ENCODE results near the gene ONECUT3. TPM values are rescaled to one million over a fixed set of nuclear protein-coding genes. Genes with fewer than 3 reads are reported as not detected.

Gene ONECUT3
- total RNA-seq, 3 donors from 2014 or later = not detected

DNA sequence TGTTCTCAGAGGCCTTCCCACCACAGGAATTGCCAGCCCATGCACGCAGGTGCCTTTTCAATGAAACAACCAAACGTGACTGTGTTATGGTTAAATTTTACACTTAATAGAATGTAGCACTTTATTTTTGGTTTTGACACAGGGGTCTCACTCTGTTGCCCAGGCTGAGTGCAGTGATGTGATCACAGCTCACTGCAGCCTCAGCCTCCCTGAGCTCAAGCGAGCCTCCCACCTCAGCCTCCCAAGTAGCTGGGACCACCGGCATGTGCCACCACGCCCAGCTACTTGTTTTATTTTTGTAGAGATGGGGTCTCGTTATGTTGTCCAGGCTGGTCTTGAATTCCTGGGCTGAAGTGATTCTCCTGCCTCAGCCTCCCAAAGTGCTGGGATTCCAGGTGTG lies 51.6 kb downstream of the ONECUT3 start:
- no peak overlapping the region for H3K4me3 ChIP-seq
- no peaks in the 10 kb centered on the region for H3K27me3 ChIP-seq
- no peaks in the 10 kb centered on the region for H3K36me3 ChIP-seq
- H3K27ac ChIP-seq = no peak overlapping the region
- DNase-seq (ENCODE audit: low spot score in 2 of 2) = no peak
- H3K9me3 ChIP-seq = no peaks in the 10 kb centered on the region
- no peak for TF ChIP-seq POLR2AphosphoS5 (IDR thresholded peaks at IDR 0.05)
- TF ChIP-seq, protein P1, sequence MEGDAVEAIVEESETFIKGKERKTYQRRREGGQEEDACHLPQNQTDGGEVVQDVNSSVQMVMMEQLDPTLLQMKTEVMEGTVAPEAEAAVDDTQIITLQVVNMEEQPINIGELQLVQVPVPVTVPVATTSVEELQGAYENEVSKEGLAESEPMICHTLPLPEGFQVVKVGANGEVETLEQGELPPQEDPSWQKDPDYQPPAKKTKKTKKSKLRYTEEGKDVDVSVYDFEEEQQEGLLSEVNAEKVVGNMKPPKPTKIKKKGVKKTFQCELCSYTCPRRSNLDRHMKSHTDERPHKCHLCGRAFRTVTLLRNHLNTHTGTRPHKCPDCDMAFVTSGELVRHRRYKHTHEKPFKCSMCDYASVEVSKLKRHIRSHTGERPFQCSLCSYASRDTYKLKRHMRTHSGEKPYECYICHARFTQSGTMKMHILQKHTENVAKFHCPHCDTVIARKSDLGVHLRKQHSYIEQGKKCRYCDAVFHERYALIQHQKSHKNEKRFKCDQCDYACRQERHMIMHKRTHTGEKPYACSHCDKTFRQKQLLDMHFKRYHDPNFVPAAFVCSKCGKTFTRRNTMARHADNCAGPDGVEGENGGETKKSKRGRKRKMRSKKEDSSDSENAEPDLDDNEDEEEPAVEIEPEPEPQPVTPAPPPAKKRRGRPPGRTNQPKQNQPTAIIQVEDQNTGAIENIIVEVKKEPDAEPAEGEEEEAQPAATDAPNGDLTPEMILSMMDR (IDR thresholded peaks at IDR 0.05) = no peak
- H3K4me1 ChIP-seq = no peaks in the 10 kb centered on the region
- intact Hi-C loops (cut with DNase I; ENCODE audit: low total_unique reads) = loop anchor here (5.0 kb wide), 1 partner anchor 1188 kb away; no protein-coding TSS in a partner anchor

DNA sequence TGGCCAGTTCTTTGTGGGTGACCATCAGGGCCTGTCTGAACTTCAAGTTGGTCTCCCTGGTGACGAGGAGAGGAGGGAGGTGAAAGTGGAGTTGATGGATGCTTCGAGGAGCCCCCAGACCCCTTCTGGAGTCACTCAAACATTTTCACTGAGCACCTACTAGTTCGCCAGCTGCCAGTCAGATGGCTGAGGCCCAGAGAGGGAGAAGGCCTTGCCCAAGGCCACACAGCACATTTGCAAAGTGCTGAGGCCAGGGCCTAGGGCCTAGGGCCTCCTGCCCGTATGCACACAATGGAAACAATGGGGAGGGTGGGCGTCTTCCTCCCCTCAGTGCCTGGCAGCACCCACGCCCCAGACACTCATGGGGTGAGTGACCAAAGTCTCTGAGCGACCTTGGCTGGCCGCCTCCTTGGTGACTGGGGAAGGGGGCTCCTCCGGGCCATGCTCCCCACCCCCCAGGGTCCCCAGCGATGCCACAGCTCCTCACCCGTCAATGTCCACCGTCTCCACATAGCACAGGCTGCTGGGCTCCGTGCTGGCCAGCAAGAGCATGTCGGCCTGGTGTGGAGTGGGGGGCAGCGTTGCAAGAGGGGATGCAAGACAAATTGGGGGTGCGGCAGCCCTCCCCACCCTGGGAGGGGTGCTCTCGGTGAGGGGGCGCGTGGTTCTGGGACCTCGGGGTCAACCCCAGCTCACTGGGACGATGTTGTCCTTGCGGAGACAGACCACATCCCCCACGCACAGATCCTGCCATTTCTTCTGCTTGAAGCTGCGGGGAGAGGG lies 52.3 kb downstream of the ONECUT3 start:
- no peaks in the 10 kb centered on the region for H3K4me1 ChIP-seq
- no peak overlapping the region for H3K4me3 ChIP-seq
- H3K36me3 ChIP-seq = no peaks in the 10 kb centered on the region
- intact Hi-C loops (cut with DNase I; ENCODE audit: low total_unique reads) = no loop called here
- no peaks in the 10 kb centered on the region for H3K27me3 ChIP-seq
- no peak for TF ChIP-seq POLR2A (IDR thresholded peaks at IDR 0.05)
- TF ChIP-seq, protein P1 (IDR thresholded peaks at IDR 0.05) = no peak
- TF ChIP-seq POLR2AphosphoS5 (IDR thresholded peaks at IDR 0.05) = no peak
- no peak for DNase-seq (ENCODE audit: low spot score in 2 of 2)
- no peaks in the 10 kb centered on the region for H3K9me3 ChIP-seq
- H3K27ac ChIP-seq = no peak overlapping the region

DNA sequence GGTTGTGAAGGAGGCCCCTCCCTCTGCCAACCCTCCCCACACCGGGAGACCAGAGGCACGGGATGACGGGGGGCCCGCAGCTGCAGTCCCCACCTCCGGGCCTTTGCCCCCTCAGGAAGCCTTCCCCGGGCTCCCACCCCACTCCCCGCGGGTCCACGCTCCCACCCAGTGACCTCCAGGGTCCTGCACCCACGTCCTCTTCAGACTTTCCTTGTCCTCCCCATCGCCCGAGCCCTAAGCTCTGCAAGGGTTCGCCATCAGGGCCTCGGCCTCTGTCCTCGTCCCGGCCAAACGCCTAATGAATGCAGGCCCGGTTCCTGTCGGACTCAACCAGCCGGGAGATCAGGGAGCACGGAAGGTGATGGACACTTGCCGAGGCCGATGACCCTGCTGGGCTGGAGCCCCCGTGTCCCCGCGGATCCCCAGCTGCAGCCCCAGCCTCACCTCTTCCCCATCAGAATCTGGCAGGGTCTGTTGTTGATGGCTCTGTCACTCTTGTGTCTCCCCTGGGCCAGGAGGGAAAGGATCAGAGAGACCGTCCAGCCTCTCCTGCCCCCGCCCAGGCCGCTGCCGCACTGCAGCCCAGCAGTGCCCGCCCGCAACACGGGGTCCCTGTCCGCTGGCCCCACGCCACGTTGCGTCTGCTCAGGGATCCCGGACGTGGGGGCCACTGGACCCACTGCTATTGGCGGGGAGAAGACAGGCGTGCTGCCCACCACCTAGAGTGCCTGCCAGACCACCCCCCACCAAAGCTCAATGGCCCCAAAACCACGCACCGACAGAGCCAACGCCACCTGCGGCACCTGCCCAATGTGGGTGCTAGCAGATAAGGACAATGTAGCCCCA lies 53.1 kb downstream of the ONECUT3 start:
- TF ChIP-seq POLR2A (IDR thresholded peaks at IDR 0.05) = no peak
- no peak for TF ChIP-seq POLR2AphosphoS5 (IDR thresholded peaks at IDR 0.05)
- TF ChIP-seq, protein P1 (IDR thresholded peaks at IDR 0.05) = no peak

DNA sequence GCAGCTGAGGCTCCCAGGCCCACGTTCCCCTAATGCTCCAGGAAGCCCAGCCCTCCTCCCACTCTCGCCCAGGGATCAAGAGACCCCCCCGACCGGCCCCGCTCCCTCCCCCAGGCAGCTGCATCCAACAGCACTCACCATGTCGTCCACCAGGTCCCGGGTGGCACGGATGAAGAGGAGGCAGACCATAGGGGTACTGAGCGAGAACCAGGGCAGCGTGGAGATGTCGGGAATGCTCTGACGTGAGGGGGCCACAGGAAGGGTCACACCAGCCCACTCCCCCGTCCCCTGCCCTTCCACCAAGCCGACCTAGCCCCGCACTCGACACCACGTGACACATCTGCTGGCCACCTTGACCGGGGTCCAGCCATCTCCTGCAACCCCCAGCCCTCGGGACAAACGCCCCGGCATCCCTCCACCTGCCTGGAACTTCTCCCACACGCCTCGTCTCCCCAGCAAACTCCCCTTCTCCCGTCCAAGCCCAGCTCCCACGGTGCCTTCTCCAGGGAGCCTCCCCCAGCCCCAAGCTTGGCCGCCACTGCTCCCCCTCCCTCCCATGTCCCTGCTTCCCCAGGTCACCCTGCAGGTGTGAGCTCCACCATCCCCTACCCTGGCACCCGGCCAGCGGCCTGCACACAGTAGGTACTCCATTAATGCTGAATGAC lies 53.9 kb downstream of the ONECUT3 start:
- DNase-seq (ENCODE audit: low spot score in 2 of 2) = no peak

More for the DNA sequence above, 53.1 kb downstream of the ONECUT3 start:
- no peaks in the 10 kb centered on the region for H3K36me3 ChIP-seq
- no peaks in the 10 kb centered on the region for H3K9me3 ChIP-seq
- intact Hi-C loops (cut with DNase I; ENCODE audit: low total_unique reads) = no loop called here
- no peak for DNase-seq (ENCODE audit: low spot score in 2 of 2)
- no peak overlapping the region for H3K4me3 ChIP-seq
- H3K27me3 ChIP-seq = no peaks in the 10 kb centered on the region
- H3K4me1 ChIP-seq = no peaks in the 10 kb centered on the region
- H3K27ac ChIP-seq = no peak overlapping the region

More for the DNA sequence above, 53.9 kb downstream of the ONECUT3 start:
- Histone ChIP-seq H3K9me3 (no peaks in the 10 kb centered on the region), H3K27ac (no peak overlapping the region), H3K27me3 (no peaks in the 10 kb centered on the region), H3K4me3 (no peak overlapping the region), H3K36me3 (no peaks in the 10 kb centered on the region), H3K4me1 (no peaks in the 10 kb centered on the region)
- intact Hi-C loops (cut with DNase I; ENCODE audit: low total_unique reads) = no loop called here
- TF ChIP-seq POLR2A (IDR thresholded peaks at IDR 0.05) (no peak), POLR2AphosphoS5 (IDR thresholded peaks at IDR 0.05) (no peak)
- TF ChIP-seq, protein P1 (IDR thresholded peaks at IDR 0.05) = no peak

All from breast epithelium (tissue), 4 donors.